ENCODE data around the gene CHID1. TPM values are rescaled to one million over a fixed set of nuclear protein-coding genes. Genes with fewer than 3 reads are reported as not detected.

Gene CHID1
- total RNA-seq, 2 experiments from 2014 or later = 51.8 to 56.3 TPM

DNA sequence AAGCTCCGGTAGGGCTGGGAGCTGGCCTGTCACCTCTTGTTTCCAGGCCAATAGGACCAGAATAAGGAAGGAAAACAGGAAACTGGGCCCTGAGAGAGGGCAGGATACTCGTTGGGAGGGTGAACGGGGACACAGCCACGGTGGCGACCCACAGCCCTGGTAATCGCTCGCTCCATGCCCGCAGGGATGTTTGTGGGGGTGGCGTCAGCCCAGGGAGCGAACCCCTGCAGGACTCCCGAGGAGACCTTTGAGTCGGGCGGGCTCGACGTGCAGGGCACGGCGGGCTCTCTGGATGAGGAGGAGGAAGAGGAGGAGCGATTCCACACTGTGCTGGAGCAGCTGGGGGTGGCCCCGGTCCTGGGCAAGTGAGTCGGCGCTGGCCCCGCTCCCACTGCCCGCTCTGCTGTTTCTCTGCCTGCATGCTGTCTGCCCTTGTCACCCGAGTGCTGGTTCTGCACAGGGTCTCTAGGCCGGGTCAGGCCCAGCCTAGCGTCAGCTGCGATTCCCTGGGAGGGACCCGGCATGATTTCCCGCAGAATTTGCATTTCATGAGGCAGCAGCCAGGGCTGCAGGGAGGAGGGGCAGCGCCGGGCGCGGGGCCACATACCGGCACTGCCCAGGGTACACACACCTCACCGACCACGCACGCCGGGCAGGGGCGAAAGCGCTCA, 81.3 kb downstream of the CHID1 start:
- Mint-ChIP-seq H3K4me3 (no peak overlapping the region), H3K27ac (no peak overlapping the region), H3K4me1 (ENCODE audit: low read depth) (peaks cover 38% of the 10 kb centered on the region), H3K9me3 (no peaks in the 10 kb centered on the region), H3K36me3 (ENCODE audit: low read depth) (peaks cover 4% of the 10 kb centered on the region), H3K27me3 (ENCODE audit: low read depth) (peaks cover 45% of the 10 kb centered on the region)
- intact Hi-C loops (cut with micrococcal nuclease) = no loop called here
- DNase-seq = no peak
- CTCF ChIA-PET = no interaction called here

DNA sequence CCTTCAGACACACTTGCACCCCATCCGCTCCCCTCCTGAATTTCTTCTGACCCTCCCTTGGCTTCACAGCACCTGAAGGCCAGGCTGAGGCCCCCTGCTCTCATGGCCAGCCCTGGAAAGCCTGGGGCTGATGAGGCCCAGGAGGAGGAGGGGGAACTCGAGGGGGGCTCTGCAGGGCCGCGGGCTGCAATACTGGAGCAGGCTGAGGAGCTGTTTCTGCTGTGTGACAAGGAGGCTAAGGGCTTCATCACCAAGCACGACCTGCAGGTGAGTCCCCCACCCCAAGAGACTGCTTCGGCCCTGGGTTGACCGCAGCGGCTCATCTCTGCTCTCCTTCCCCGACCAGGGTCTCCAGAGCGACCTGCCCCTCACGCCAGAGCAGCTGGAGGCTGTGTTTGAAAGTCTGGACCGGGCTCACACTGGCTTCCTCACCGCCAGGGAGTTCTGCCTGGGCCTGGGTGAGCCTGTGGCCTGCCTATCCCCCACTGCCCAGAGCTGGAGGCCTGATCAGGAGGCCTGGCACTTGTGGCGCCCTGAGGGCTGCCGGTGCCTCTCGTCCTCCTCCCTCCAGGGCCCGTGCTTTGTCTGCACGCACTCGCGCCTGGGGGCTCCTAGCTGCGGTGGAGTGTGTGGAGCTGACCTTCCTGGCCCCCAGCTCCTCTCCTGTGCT, 82.0 kb downstream of the CHID1 start:
- Mint-ChIP-seq H3K27me3 (ENCODE audit: low read depth) (peaks cover 39% of the 10 kb centered on the region), H3K27ac (no peak overlapping the region), H3K36me3 (ENCODE audit: low read depth) (peaks cover 4% of the 10 kb centered on the region), H3K9me3 (no peaks in the 10 kb centered on the region), H3K4me3 (no peak overlapping the region), H3K4me1 (ENCODE audit: low read depth) (peaks cover 31% of the 10 kb centered on the region)
- DNase-seq = no peak
- CTCF ChIA-PET = no interaction called here
- intact Hi-C loops (cut with micrococcal nuclease) = no loop called here

DNA sequence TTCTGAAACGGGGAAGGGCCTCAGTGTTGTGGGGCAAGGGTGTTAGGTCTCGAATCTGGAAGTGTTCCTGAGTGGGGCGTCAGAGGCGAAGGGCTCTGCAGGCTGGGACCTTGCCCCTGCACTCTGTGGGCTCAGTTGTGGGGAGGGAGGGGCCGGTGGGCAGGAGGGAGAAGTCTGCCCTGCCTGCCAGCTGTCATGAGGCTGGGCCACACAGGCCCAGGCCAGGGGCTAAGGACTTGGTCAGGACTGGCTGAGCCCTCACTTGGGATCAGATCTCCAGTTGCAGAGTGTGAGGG, 82.8 kb downstream of the CHID1 start, which contains the start of gene CRACR2B:
Gene CRACR2B, plus strand, starts transcription at position 23 of the 296 bp plus-strand sequence. CDS start 689 bp downstream, outside the sequence.
- intact Hi-C loops (cut with micrococcal nuclease) = no loop called here
- H3K9me3 Mint-ChIP-seq = no peaks in the 10 kb centered on the region
- H3K36me3 Mint-ChIP-seq (ENCODE audit: low read depth) = peaks cover 7% of the 10 kb centered on the region
- H3K4me3 Mint-ChIP-seq = peak within 1 kb of the TSS; percentile 48
- peaks cover 39% of the 10 kb centered on the region for H3K27me3 Mint-ChIP-seq (ENCODE audit: low read depth)
- CTCF ChIA-PET = no interaction called here
- no peak for DNase-seq
- no peak within 1 kb of the TSS for H3K27ac Mint-ChIP-seq
- H3K4me1 Mint-ChIP-seq (ENCODE audit: low read depth) = peaks cover 31% of the 10 kb centered on the region

DNA sequence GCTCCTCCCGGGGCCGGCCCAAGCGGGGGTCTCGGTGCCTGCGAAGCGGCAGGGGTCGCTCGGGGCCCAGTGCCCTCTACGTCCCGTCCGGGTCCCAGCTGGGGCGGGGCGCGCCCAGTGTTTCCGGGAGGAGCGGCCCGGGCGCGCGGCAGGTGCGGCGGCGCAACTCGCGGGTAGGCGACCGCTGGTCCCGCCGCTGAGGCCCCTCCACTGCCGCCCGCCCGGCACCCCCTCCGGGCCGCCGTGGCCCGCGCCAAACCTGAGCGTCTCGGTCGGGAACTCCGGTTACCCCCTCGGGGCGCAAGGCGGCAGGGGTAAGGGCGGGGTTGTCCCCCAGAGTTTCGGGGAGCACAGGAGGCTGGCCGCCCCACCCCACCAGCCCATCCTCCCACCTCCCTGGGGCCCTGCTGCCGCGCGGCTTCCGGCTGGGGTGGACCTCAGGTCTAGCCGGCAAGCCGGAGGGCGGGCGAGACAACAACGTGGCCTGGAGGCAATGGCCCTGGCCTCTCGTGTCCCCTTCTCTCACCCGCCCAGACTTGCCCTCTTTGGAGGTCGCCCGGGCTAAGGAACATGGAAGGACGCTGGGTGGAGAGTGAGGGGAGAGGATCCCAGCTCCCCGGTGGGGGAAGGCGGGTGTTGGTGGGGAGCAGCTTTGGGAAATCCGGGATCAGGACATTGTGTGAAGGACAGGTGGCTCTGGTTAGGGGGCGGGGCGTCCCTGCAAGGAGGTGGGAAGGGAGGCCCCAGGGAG, 83.3 kb downstream of the CHID1 start:
- Mint-ChIP-seq H3K36me3 (ENCODE audit: low read depth) (peaks cover 7% of the 10 kb centered on the region), H3K4me3 (peak overlapping the region; percentile 48), H3K4me1 (ENCODE audit: low read depth) (peaks cover 31% of the 10 kb centered on the region), H3K27ac (no peak overlapping the region), H3K27me3 (ENCODE audit: low read depth) (peaks cover 38% of the 10 kb centered on the region), H3K9me3 (no peaks in the 10 kb centered on the region)
- intact Hi-C loops (cut with micrococcal nuclease) = no loop called here
- no peak for DNase-seq
- CTCF ChIA-PET = no interaction called here

DNA sequence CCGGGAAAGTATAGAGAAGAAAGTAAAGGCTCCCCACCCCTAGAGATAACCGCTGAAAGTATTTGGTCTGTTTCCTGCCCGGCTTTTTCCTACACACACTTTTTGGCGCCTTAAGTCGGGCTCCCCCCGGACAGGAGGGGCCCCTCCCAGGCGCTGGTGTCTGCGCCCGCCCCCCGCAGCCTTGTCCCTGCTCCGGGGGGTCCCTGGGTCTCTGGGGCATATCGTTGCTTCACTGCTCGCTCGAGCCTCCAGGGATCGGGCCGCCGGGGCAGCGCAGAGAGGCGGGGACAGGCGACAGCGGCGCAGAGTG, 83.8 kb downstream of the CHID1 start:
- peaks cover 32% of the 10 kb centered on the region for H3K4me1 Mint-ChIP-seq (ENCODE audit: low read depth)
- DNase-seq = no peak
- H3K27ac Mint-ChIP-seq = no peak overlapping the region
- H3K9me3 Mint-ChIP-seq = no peaks in the 10 kb centered on the region
- intact Hi-C loops (cut with micrococcal nuclease) = no loop called here
- peaks cover 35% of the 10 kb centered on the region for H3K27me3 Mint-ChIP-seq (ENCODE audit: low read depth)
- H3K36me3 Mint-ChIP-seq (ENCODE audit: low read depth) = peaks cover 7% of the 10 kb centered on the region
- H3K4me3 Mint-ChIP-seq = peak overlapping the region; percentile 48
- CTCF ChIA-PET = no interaction called here

DNA sequence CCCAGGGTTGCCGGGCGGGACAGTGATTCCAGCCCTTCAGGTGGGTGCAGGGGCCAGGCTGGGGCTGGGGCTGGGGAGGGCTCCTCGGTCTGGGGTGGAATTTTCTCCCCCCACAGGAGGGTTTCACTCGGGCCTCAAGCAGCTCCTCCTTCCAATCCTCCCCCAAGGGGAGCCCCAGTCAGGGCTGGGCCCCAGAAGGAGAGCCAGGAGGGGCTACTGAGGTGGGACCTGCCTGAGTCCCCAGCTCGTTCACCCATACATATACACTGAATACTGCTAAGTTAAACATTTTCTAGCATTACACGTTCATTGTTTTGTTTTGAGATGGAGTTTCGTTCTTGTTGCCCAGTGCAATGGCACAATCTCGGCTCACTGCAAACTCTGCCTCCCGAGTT, 84.4 kb downstream of the CHID1 start:
- CTCF ChIA-PET = no interaction called here
- Mint-ChIP-seq H3K9me3 (no peaks in the 10 kb centered on the region), H3K4me3 (no peak overlapping the region), H3K36me3 (ENCODE audit: low read depth) (peaks cover 7% of the 10 kb centered on the region), H3K4me1 (ENCODE audit: low read depth) (peaks cover 29% of the 10 kb centered on the region), H3K27me3 (ENCODE audit: low read depth) (peaks cover 30% of the 10 kb centered on the region), H3K27ac (no peak overlapping the region)
- no peak for DNase-seq
- intact Hi-C loops (cut with micrococcal nuclease) = no loop called here

DNA sequence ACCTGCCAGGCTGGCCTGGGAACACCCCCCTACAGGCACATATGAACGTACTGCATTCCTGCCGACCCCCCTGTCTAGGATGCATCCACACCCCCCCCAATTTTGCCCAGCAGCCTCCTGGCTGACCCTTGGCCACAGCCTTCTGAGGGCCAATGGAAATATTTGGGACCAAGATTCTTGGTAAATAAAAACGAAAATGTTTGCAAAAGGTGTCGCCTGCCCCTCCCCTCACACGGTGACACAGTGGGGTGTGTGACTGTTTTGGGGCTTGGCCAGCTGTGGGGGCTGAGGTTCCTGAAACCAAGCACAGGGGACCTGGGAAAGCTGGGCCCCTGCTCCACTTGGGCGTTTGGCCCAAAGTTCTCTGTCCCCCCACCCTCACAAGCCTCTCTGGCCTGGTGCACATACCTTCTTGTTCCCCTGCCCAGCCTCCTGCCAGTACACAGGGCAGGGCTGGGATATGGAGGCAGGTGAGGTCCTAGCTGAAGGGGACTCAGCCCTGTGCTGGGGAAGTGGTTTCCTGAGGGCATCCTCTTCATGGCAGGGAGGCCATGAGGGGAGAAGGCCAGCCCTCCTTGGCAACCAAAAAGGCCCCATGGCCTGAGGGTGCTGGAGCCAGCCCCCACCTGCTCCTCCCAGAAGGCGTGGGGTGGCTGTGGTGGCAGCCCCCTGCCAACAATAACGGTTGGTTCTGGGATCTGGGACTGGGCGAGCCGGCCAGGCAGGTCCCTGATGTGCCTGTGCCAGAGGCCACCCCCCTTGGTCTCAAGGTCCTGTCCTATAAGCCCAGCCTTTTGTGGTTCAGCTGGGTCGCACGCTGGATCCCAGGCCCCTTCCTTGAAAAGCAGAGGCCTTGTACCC, 85.0 kb downstream of the CHID1 start:
- H3K27me3 Mint-ChIP-seq (ENCODE audit: low read depth) = peaks cover 27% of the 10 kb centered on the region
- H3K27ac Mint-ChIP-seq = no peak overlapping the region
- CTCF ChIA-PET = no interaction called here
- DNase-seq = no peak
- peaks cover 7% of the 10 kb centered on the region for H3K36me3 Mint-ChIP-seq (ENCODE audit: low read depth)
- no peaks in the 10 kb centered on the region for H3K9me3 Mint-ChIP-seq
- intact Hi-C loops (cut with micrococcal nuclease) = no loop called here
- H3K4me3 Mint-ChIP-seq = no peak overlapping the region
- peaks cover 33% of the 10 kb centered on the region for H3K4me1 Mint-ChIP-seq (ENCODE audit: low read depth)

DNA sequence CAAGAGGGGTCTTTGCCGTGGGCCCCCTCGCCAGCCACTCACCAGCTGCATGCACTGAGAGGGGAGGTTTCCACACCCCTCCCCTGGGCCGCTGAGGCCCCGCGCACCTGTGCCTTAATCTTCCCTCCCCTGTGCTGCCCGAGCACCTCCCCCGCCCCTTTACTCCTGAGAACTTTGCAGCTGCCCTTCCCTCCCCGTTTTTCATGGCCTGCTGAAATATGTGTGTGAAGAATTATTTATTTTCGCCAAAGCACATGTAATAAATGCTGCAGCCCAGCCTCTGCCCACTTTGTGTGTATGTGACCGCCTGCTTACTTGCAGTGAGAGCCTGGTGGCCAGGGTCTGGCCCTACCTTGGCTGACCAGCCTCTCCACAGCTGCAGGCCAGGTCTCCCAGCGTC, 85.7 kb downstream of the CHID1 start:
- H3K27ac Mint-ChIP-seq = no peak overlapping the region
- CTCF ChIA-PET = no interaction called here
- no peak overlapping the region for H3K4me3 Mint-ChIP-seq
- H3K9me3 Mint-ChIP-seq = no peaks in the 10 kb centered on the region
- peaks cover 34% of the 10 kb centered on the region for H3K4me1 Mint-ChIP-seq (ENCODE audit: low read depth)
- peaks cover 7% of the 10 kb centered on the region for H3K36me3 Mint-ChIP-seq (ENCODE audit: low read depth)
- intact Hi-C loops (cut with micrococcal nuclease) = no loop called here
- peaks cover 27% of the 10 kb centered on the region for H3K27me3 Mint-ChIP-seq (ENCODE audit: low read depth)
- no peak for DNase-seq

DNA sequence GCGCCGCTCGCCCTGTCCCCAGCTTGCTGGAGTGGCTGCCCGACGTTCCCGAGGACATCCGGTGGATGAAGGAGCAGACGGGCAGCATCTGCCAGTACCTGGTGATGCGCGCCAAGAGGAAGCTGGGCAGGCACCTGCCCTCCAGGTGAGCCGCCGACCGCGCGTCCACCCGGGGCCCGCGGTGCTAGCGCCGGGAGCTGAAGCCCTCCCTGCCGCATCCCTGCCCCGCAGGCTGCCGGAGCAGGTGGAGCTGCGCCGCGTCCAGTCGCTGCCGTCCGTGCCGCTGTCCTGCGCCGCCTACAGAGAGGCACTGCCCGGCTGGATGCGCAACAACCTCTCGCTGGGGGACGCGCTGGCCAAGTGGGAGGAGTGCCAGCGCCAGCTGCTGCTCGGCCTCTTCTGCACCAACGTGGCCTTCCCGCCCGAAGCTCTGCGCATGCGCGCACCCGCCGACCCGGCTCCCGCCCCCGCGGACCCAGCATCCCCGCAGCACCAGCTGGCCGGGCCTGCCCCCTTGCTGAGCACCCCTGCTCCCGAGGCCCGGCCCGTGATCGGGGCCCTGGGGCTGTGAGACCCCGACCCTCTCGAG, 86.2 kb downstream of the CHID1 start:
- no peak for DNase-seq
- Mint-ChIP-seq H3K9me3 (no peaks in the 10 kb centered on the region), H3K4me1 (ENCODE audit: low read depth) (peaks cover 28% of the 10 kb centered on the region), H3K27ac (no peak overlapping the region), H3K4me3 (no peak overlapping the region), H3K27me3 (ENCODE audit: low read depth) (peaks cover 22% of the 10 kb centered on the region), H3K36me3 (ENCODE audit: low read depth) (peaks cover 7% of the 10 kb centered on the region)
- intact Hi-C loops (cut with micrococcal nuclease) = no loop called here
- CTCF ChIA-PET = no interaction called here

DNA sequence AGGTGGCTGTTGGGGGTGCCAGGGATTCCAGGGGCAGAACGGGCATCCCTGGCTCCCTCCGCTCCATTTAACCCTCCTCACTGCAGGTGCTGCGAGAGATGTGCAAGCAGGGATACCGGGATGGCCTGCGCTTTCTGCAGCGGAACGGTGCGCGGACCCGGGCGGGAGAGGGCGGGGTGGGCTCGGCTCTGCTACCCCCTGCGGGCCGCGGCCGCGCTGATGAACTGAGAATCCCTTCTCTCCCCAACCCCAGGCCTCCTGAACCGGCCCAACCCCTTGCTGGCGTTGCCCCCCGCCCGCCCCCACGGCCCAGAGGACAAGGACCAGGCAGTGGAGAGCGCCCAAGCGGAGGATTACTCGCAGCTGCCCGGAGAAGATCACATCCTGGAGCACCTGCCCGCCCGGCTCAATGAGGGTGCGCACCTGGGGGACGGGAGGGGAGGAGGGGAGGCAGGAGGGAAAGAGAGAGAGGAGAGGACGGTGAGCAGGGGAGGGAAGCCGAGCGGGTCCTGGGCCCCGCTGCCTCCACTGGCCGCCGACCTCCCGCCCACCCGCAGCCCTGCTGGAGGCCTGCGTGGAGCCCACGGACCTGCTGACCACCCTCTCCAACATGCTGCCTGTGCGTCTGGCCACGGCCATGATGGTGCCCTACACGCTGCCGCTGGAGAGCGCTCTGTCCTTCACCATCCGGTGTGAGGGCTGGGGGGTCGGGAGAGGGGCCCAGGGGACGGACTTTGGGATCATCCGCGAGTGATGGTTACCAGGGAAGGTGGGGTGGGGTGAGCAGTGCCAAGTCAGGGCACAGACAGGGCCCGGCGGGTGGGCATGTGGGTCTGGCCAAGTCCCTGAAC, 86.9 kb downstream of the CHID1 start:
- CTCF ChIA-PET = no interaction called here
- intact Hi-C loops (cut with micrococcal nuclease) = no loop called here
- Mint-ChIP-seq H3K4me1 (ENCODE audit: low read depth) (peaks cover 24% of the 10 kb centered on the region), H3K9me3 (no peaks in the 10 kb centered on the region), H3K4me3 (no peak overlapping the region), H3K27ac (no peak overlapping the region), H3K27me3 (ENCODE audit: low read depth) (peaks cover 15% of the 10 kb centered on the region), H3K36me3 (ENCODE audit: low read depth) (peaks cover 7% of the 10 kb centered on the region)
- no peak for DNase-seq

DNA sequence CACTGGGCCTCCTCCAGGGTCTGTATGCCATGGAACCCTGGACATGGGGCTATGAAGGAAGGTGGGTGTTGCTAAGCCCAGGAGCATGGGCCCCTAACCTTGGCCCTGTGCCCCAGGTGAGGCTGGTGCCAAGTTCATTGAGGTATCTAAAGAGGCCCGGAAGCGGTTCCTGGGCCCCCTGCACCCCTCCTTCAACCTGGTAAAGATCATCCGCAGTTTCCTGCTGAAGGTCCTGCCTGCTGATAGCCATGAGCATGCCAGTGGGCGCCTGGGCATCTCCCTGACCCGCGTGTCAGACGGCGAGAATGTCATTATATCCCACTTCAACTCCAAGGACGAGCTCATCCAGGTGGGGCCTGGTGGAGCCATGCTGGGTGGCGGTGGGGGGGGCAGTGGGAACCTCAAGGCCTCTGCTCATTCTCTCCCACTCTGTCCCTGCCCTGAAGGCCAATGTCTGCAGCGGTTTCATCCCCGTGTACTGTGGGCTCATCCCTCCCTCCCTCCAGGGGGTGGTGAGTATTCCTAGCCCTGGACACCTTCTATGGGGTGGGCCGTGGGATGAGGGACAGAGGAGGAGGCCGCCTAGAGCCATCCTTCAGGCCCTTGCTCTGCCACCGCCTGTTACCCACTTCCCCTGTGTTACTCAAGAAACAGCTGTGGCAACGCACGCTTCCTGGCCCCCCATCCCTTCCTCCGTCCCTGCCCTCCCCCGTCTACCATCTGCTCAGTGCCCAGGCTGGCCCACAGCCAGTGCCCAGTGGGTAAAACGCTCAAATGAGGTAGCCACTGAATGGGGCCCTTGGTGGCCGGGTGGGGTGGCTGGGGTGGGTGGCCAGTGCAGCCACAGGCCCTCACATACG, 88.9 kb downstream of the CHID1 start:
- Mint-ChIP-seq H3K9me3 (no peaks in the 10 kb centered on the region), H3K4me1 (ENCODE audit: low read depth) (peaks cover 17% of the 10 kb centered on the region), H3K27me3 (ENCODE audit: low read depth) (peaks cover 3% of the 10 kb centered on the region), H3K36me3 (ENCODE audit: low read depth) (peaks cover 7% of the 10 kb centered on the region), H3K4me3 (no peak overlapping the region), H3K27ac (no peak overlapping the region)
- intact Hi-C loops (cut with micrococcal nuclease) = no loop called here
- CTCF ChIA-PET = no interaction called here
- DNase-seq = no peak
